Mesenchymal stem cell (in vitro differentiated cells and primary cell): ENCODE data around the gene DNAH8.

Experiments used
- DNase-seq: peaks from one replicate; pipeline ENCODE4 v3.0.0-alpha.2; 2013
- H2AFZ ChIP-seq: one replicate; pipeline ENCODE4 v1.6.1; 2013; ENCODE audit warnings: low read depth, mild to moderate bottlenecking, control low read depth, inconsistent platforms, low read length, moderate library complexity
- H2AK5ac ChIP-seq: 2 replicates; pipeline ENCODE4 v1.6.1; 2013; ENCODE audit warnings: low read length, moderate library complexity, mild to moderate bottlenecking, inconsistent platforms; ENCODE audit not compliant: severe bottlenecking
- H2BK120ac ChIP-seq: one replicate; pipeline ENCODE4 v1.6.1; 2013; ENCODE audit warnings: low read depth, mild to moderate bottlenecking, inconsistent platforms, low read length, moderate library complexity
- H2BK12ac ChIP-seq, 2 experiments: one replicate each; pipeline ENCODE4 v1.6.1; 2013; ENCODE audit warnings: inconsistent platforms in 2 of 2, low read length in 2 of 2, mild to moderate bottlenecking in 2 of 2, moderate library complexity in 2 of 2, control low read depth in 1 of 2
- H2BK15ac ChIP-seq: one replicate; pipeline ENCODE4 v1.6.1; 2013; ENCODE audit warnings: mild to moderate bottlenecking, low read depth, inconsistent platforms; ENCODE audit not compliant: poor library complexity, severe bottlenecking
- H2BK5ac ChIP-seq: 2 replicates; pipeline ENCODE4 v1.6.1; 2013; ENCODE audit warnings: low read depth, mild to moderate bottlenecking, low read length, control low read depth, inconsistent platforms; ENCODE audit not compliant: poor library complexity, severe bottlenecking
- H3K14ac ChIP-seq, 2 experiments: one replicate each; pipeline ENCODE4 v1.6.1; 2013; ENCODE audit warnings: inconsistent platforms in 2 of 2, low read length in 2 of 2, control low read depth in 1 of 2, mild to moderate bottlenecking in 1 of 2, moderate library complexity in 1 of 2
- H3K18ac ChIP-seq, 2 experiments: one replicate each; pipeline ENCODE4 v1.6.1; 2013; ENCODE audit warnings: inconsistent platforms in 2 of 2, low read length in 2 of 2, control low read depth in 1 of 2, low read depth in 1 of 2, mild to moderate bottlenecking in 1 of 2
- H3K23ac ChIP-seq, 2 experiments: one replicate each; pipeline ENCODE4 v1.6.1; 2013; ENCODE audit warnings: inconsistent platforms in 2 of 2, low read length in 2 of 2, mild to moderate bottlenecking in 2 of 2, moderate library complexity in 2 of 2, control low read depth in 1 of 2
- H3K27ac ChIP-seq: 2 replicates; pipeline ENCODE4 v1.5.1; 2013; ENCODE audit warnings: mild to moderate bottlenecking, moderate library complexity, low read length, control low read depth, inconsistent platforms; ENCODE audit not compliant: poor library complexity, severe bottlenecking
- H3K27me3 ChIP-seq, 2 experiments: 2 replicates each; pipeline versions ENCODE4 v1.6.1 to v1.7.0; 2013; ENCODE audit warnings: low read length in 2 of 2, mild to moderate bottlenecking in 2 of 2, moderate library complexity in 2 of 2, control low read depth in 1 of 2, inconsistent platforms in 1 of 2; ENCODE audit not compliant: control insufficient read depth in 1 of 2, insufficient read depth in 1 of 2
- H3K36me3 ChIP-seq, 2 experiments: 2 replicates each; pipeline versions ENCODE4 v1.6.1 to v1.7.0; 2013; ENCODE audit warnings: low read length in 2 of 2, control low read depth in 1 of 2, inconsistent platforms in 1 of 2, low read depth in 1 of 2, mild to moderate bottlenecking in 1 of 2; ENCODE audit not compliant: insufficient read depth in 2 of 2, control insufficient read depth in 1 of 2
- H3K4ac ChIP-seq, 2 experiments: one replicate each; pipeline ENCODE4 v1.6.1; 2013; ENCODE audit warnings: inconsistent platforms in 2 of 2, low read length in 2 of 2, mild to moderate bottlenecking in 2 of 2, moderate library complexity in 2 of 2, control low read depth in 1 of 2, low read depth in 1 of 2
- H3K4me1 ChIP-seq: 2 replicates; pipeline ENCODE4 v1.6.1; 2013; ENCODE audit warnings: low read depth, low read length, control low read depth; ENCODE audit not compliant: control insufficient read depth, insufficient read depth
- H3K4me2 ChIP-seq: 2 replicates; pipeline ENCODE4 v1.6.1; 2013; ENCODE audit warnings: low read length, mild to moderate bottlenecking, inconsistent platforms; ENCODE audit not compliant: poor library complexity, severe bottlenecking
- H3K4me3 ChIP-seq, 2 experiments: 2 replicates each; pipeline versions ENCODE4 v1.5.1 to v1.7.0; 2013; ENCODE audit warnings: low read length in 2 of 2, mild to moderate bottlenecking in 2 of 2, control low read depth in 1 of 2, low read depth in 1 of 2; ENCODE audit not compliant: insufficient read depth in 1 of 2
- H3K79me1 ChIP-seq: replicated peaks from 2 replicates; pipeline ENCODE4 v1.6.1; 2013; ENCODE audit warnings: mild to moderate bottlenecking, control low read depth, low read length, inconsistent platforms; ENCODE audit not compliant: poor library complexity, severe bottlenecking
- H3K9ac ChIP-seq: 2 replicates; pipeline ENCODE4 v1.7.0; 2013; ENCODE audit warnings: mild to moderate bottlenecking, low read length, moderate library complexity
- H3K9me3 ChIP-seq: 2 replicates; pipeline ENCODE4 v1.7.0; 2013; ENCODE audit warnings: mild to moderate bottlenecking, low read length; ENCODE audit not compliant: control insufficient read depth
- H4K8ac ChIP-seq: one replicate; pipeline ENCODE4 v1.6.1; 2013; ENCODE audit warnings: inconsistent platforms, mild to moderate bottlenecking, low read length, moderate library complexity
- H4K91ac ChIP-seq: one replicate; pipeline ENCODE4 v1.6.1; 2013; ENCODE audit warnings: mild to moderate bottlenecking, low read length, inconsistent platforms
- WGBS: methylation state at CpG from one replicate; pipeline ENCODE4 v1.1.7; 2013; ENCODE audit warnings: mixed read lengths; 5-methylcytosine and 5-hydroxymethylcytosine counted together

DNAH8 gene

GRCh38 chr6:38681850-38682249 is 33.3 kb upstream of the DNAH8 start:
- Histone ChIP-seq H3K27ac (no peak overlapping the region), H2AFZ (no peak overlapping the region), H4K8ac (no peak overlapping the region), H3K4me2 (no peak overlapping the region), H3K36me3 (peaks cover 21 to 71% of the 10 kb centered on the region in 2 experiments), H2AK5ac (no peak overlapping the region), H2BK120ac (no peak overlapping the region), H3K23ac (no peak overlapping the region), H3K9me3 (no peaks in the 10 kb centered on the region), H4K91ac (no peak overlapping the region), H3K4ac (no peak overlapping the region), H3K4me1 (peaks cover 2% of the 10 kb centered on the region), H3K14ac (no peak overlapping the region), H3K4me3 (no peak overlapping the region), H2BK12ac (no peak overlapping the region), H3K27me3 (no peaks in the 10 kb centered on the region), H3K79me1 (peaks cover 21% of the 10 kb centered on the region), H3K9ac (no peak overlapping the region), H3K18ac (no peak overlapping the region), H2BK15ac (no peak overlapping the region), H2BK5ac (no peak overlapping the region)
- DNase-seq: no peak
- no CpG with 5 or more reads among the region's 2 CpGs for WGBS

GRCh38 chr6:38684237-38684636 is 30.9 kb upstream of the DNAH8 start:
- no peak overlapping the region for H3K23ac ChIP-seq
- no peaks in the 10 kb centered on the region for H3K9me3 ChIP-seq
- H3K9ac ChIP-seq: no peak overlapping the region
- peaks cover 2% of the 10 kb centered on the region for H3K4me1 ChIP-seq
- no peak overlapping the region for H3K4ac ChIP-seq
- no peak overlapping the region for H4K8ac ChIP-seq
- WGBS: no CpG with 5 or more reads among the region's 1 CpG
- no peak overlapping the region for H2BK12ac ChIP-seq
- peaks cover 10 to 51% of the 10 kb centered on the region in 2 experiments for H3K36me3 ChIP-seq
- H3K27ac ChIP-seq: no peak overlapping the region
- H2BK15ac ChIP-seq: no peak overlapping the region
- DNase-seq: no peak
- no peak overlapping the region for H3K4me3 ChIP-seq
- H2AK5ac ChIP-seq: no peak overlapping the region
- no peak overlapping the region for H3K14ac ChIP-seq
- H2AFZ ChIP-seq: no peak overlapping the region
- no peak overlapping the region for H2BK120ac ChIP-seq
- no peaks in the 10 kb centered on the region for H3K27me3 ChIP-seq
- no peak overlapping the region for H2BK5ac ChIP-seq
- no peak overlapping the region for H3K4me2 ChIP-seq
- peaks cover 20% of the 10 kb centered on the region for H3K79me1 ChIP-seq
- H3K18ac ChIP-seq: no peak overlapping the region
- no peak overlapping the region for H4K91ac ChIP-seq

DNA sequence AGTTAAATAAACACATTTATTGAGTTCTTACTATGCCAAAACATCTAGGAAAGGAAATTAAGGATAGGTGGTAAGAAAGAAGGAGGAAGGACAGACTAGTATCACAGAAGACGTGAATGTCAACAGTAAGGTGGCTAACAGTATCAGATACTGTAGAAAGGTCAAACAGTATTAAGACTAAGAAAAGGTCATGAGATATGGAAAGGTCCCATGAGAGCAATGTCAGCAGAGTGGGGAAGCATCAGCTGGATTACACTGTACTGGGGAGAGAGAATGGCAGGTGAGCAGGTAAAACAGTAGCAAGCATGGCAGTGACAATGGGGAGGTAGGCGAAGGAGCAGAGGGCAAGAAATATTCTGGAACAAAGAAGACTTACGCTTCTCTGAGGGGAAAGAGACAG is 30.2 kb upstream of the DNAH8 start:
- H2AK5ac ChIP-seq: no peak overlapping the region
- no peak overlapping the region for H3K4me2 ChIP-seq
- no peak overlapping the region for H4K8ac ChIP-seq
- H3K4me3 ChIP-seq: no peak overlapping the region
- H3K9me3 ChIP-seq: no peaks in the 10 kb centered on the region
- peaks cover 2% of the 10 kb centered on the region for H3K4me1 ChIP-seq
- H2BK120ac ChIP-seq: no peak overlapping the region
- no peak overlapping the region for H3K23ac ChIP-seq
- H3K27me3 ChIP-seq: no peaks in the 10 kb centered on the region
- no peak overlapping the region for H3K9ac ChIP-seq
- no peak overlapping the region for H2BK12ac ChIP-seq
- WGBS: 95% methylated on average over 3 of the region's 3 CpGs
- peaks cover 9 to 46% of the 10 kb centered on the region in 2 experiments for H3K36me3 ChIP-seq
- H3K4ac ChIP-seq: no peak overlapping the region
- peaks cover 18% of the 10 kb centered on the region for H3K79me1 ChIP-seq
- no peak overlapping the region for H3K18ac ChIP-seq
- no peak overlapping the region for H3K27ac ChIP-seq
- H2BK5ac ChIP-seq: no peak overlapping the region
- H2AFZ ChIP-seq: no peak overlapping the region
- no peak overlapping the region for H3K14ac ChIP-seq
- no peak for DNase-seq
- no peak overlapping the region for H4K91ac ChIP-seq
- H2BK15ac ChIP-seq: no peak overlapping the region

- Histone ChIP-seq H3K36me3 (peaks cover 3 to 37% of the 10 kb centered on the region in 2 experiments), H4K8ac (no peak overlapping the region), H3K9ac (no peak overlapping the region), H2BK5ac (no peak overlapping the region), H2AFZ (no peak overlapping the region), H2BK12ac (no peak overlapping the region), H3K4me1 (peaks cover 2% of the 10 kb centered on the region), H2AK5ac (no peak overlapping the region), H3K27me3 (no peaks in the 10 kb centered on the region), H3K4me3 (no peak overlapping the region), H3K79me1 (peaks cover 18% of the 10 kb centered on the region), H4K91ac (no peak overlapping the region), H2BK120ac (peak overlapping the region; percentile 4), H3K23ac (no peak overlapping the region), H3K14ac (no peak overlapping the region), H3K4me2 (no peak overlapping the region), H3K4ac (no peak overlapping the region), H3K27ac (no peak overlapping the region), H2BK15ac (no peak overlapping the region), H3K9me3 (no peaks in the 10 kb centered on the region), H3K18ac (no peak overlapping the region)
- 99% methylated on average over 4 of the region's 4 CpGs for WGBS
- DNase-seq: no peak
Measured at GRCh38 chr6:38686270-38687042, 28.7 kb upstream of the DNAH8 start.
